HepG2 (cell line): Measurements from ENCODE around the gene FBXO11. TPM values are rescaled to one million over a fixed set of nuclear protein-coding genes. Genes with fewer than 3 reads are reported as not detected.

Experiments used
- ATM ChIP-seq: fragments of 450-650 bp; IDR thresholded peaks from 2 replicates; pipeline ENCODE4 v1.7.1; 2017; ENCODE audit warnings: mild to moderate bottlenecking, borderline replicate concordance
- E2F2 ChIP-seq: sonication (generic); formaldehyde crosslinking; IDR thresholded peaks from 2 replicates; pipeline ENCODE4 v1.4.0; 2020; ENCODE audit warnings: missing genetic modification reagents, borderline replicate concordance
- EHMT2 ChIP-seq: fragments of 200-600 bp; sonication (generic); IDR thresholded peaks from 2 replicates; pipeline ENCODE4 v1.7.0; 2017; ENCODE audit warnings: antibody characterized with exemption, low read depth, low read length, borderline replicate concordance
- FOXO4 ChIP-seq: sonication (generic); formaldehyde crosslinking; conservative IDR thresholded peaks from 2 replicates; pipeline ENCODE4 v1.8.1; 2023; ENCODE audit warnings: missing genetic modification reagents
- GTF2F1 ChIP-seq: fragments of 150-350 bp; IDR thresholded peaks from 2 replicates; pipeline ENCODE4 v1.6.1; 2014; ENCODE audit warnings: low read length
- HNF1B ChIP-seq: sonication (generic); formaldehyde crosslinking; IDR thresholded peaks from 2 replicates; pipeline ENCODE4 v1.5.1; 2020; ENCODE audit warnings: mild to moderate bottlenecking, moderate library complexity, missing genetic modification reagents
- HOXD1 ChIP-seq: sonication (generic); formaldehyde crosslinking; IDR thresholded peaks from 2 replicates; pipeline ENCODE4 v1.5.0; 2020; ENCODE audit warnings: missing genetic modification reagents
- JUN ChIP-seq: sonication (generic); formaldehyde crosslinking; IDR thresholded peaks from 2 replicates; pipeline ENCODE4 v1.4.0; 2020; ENCODE audit warnings: mild to moderate bottlenecking, missing genetic modification reagents
- LRRFIP1 ChIP-seq: sonication (generic); formaldehyde crosslinking; conservative IDR thresholded peaks from 2 replicates; pipeline ENCODE4 v1.4.0; 2020; ENCODE audit warnings: missing genetic modification reagents
- NR2C2 ChIP-seq: sonication (generic); formaldehyde crosslinking; IDR thresholded peaks from 2 replicates; pipeline ENCODE4 v1.4.0; 2020; ENCODE audit warnings: missing genetic modification reagents, mild to moderate bottlenecking, moderate library complexity, borderline replicate concordance
- PAX8 ChIP-seq: sonication (generic); formaldehyde crosslinking; IDR thresholded peaks from 2 replicates; pipeline ENCODE4 v1.8.0; 2022; ENCODE audit warnings: mild to moderate bottlenecking, missing genetic modification reagents, borderline replicate concordance
- TEAD3 ChIP-seq: optimal IDR thresholded peaks from 2 replicates; pipeline ENCODE3; 2016; ENCODE audit warnings: borderline replicate concordance
- ZNF224 ChIP-seq: sonication (generic); formaldehyde crosslinking; IDR thresholded peaks from 2 replicates; pipeline ENCODE4 v1.5.0; 2020; ENCODE audit warnings: mild to moderate bottlenecking, missing genetic modification reagents
- ZNF264 ChIP-seq: sonication (generic); formaldehyde crosslinking; IDR thresholded peaks from 2 replicates; pipeline ENCODE4 v1.4.0; 2020; ENCODE audit warnings: missing genetic modification reagents
- ZNF704 ChIP-seq: sonication (generic); formaldehyde crosslinking; IDR thresholded peaks from 2 replicates; pipeline ENCODE4 v1.8.1; 2023; ENCODE audit warnings: mild to moderate bottlenecking, inconsistent platforms, moderate library complexity, missing genetic modification reagents, borderline replicate concordance
- ZNF800 ChIP-seq: sonication (generic); formaldehyde crosslinking; IDR thresholded peaks from 2 replicates; pipeline ENCODE4 v1.4.0; 2020; ENCODE audit warnings: missing genetic modification reagents
- polyA plus RNA-seq, 8 experiments: library from polyadenylated mRNA; depleted of rRNA in 3 of 8; stranded (reverse) in 7 of 8; unstranded in 1 of 8; fragments of >200 nt; fragmentation: Illumina TruSeq in 4 of 8; extraction: Trizol in 4 of 8; gene quantifications; 2 replicates each; pipeline versions ENCODE4 v1.2.1 to v1.2.3, GENCODE V29; 2011 to 2016; ENCODE audit warnings: low read depth in 4 of 8, missing spikeins in 1 of 8, mixed read lengths in 1 of 8; ENCODE audit not compliant: insufficient read depth in 1 of 8
- total RNA-seq, 5 experiments: library from RNA; depleted of rRNA; stranded (reverse); fragments of >200 nt; fragmentation: Illumina TruSeq; extraction: Trizol; gene quantifications; 2 replicates each; pipeline ENCODE4 v1.2.3, GENCODE V29; 2016; ENCODE audit warnings: low read depth in 1 of 5

FBXO11 gene
- total and polyA plus RNA-seq, 2 of the 13 experiments (the other 11 are each of a cell fraction or from before 2014, with no cell fraction given) = 27.9 to 47.6 TPM

- peak; percentile 84; the same call in 1 of the 2 replicates for TF ChIP-seq ZNF800 (CRISPR knock-in tag)
- no peak for TF ChIP-seq EHMT2
- TF ChIP-seq ZNF224 (CRISPR knock-in tag) = peak; percentile 0; the same call in 1 of the 2 replicates
- TF ChIP-seq HOXD1 = peak; percentile 19
- TF ChIP-seq NR2C2 (CRISPR knock-in tag) = no peak; the same call in 1 of the 2 replicates
- TF ChIP-seq ZNF704 = peak; percentile 90; the same call in 1 of the 2 replicates
- TF ChIP-seq HNF1B (CRISPR knock-in tag) = peak; percentile 80; the same call in 1 of the 2 replicates
- TF ChIP-seq GTF2F1 = no peak
- TF ChIP-seq ATM = no peak
- no peak for TF ChIP-seq PAX8 (CRISPR knock-in tag)
- TF ChIP-seq ZNF264 (CRISPR knock-in tag) = peak; percentile 62
- TF ChIP-seq LRRFIP1 (CRISPR knock-in tag) = no peak
- TF ChIP-seq TEAD3 (CRISPR knock-in tag) = peak; percentile 66
- TF ChIP-seq JUN = peak; percentile 23; the same call in 1 of the 2 replicates
- TF ChIP-seq E2F2 = peak; percentile 81; the same call in 1 of the 2 replicates
- no peak for TF ChIP-seq FOXO4 (CRISPR knock-in tag)
Measured at GRCh38 chr2:47782671-47783485, 123.4 kb downstream of the FBXO11 start, which contains the start of gene MSH6 (continued).
